ENCODE measurements around the gene LRTM1. TPM values are rescaled to one million over a fixed set of nuclear protein-coding genes. Genes with fewer than 3 reads are reported as not detected.

LRTM1 gene
- total RNA-seq, 2 donors from 2014 or later, result not detected

- no peak for TF ChIP-seq CTCF (IDR thresholded peaks at IDR 0.05)
- TF ChIP-seq POLR2A (IDR thresholded peaks at IDR 0.05), result no peak
- Histone ChIP-seq H3K4me1 (no peaks in the 10 kb centered on the region), H3K9me3 (no peaks in the 10 kb centered on the region), H3K4me3 (no peak overlapping the region), H3K27me3 (no peaks in the 10 kb centered on the region), H3K27ac (no peak overlapping the region), H3K36me3 (replicated peaks in 1 of 2; ENCODE audit: insufficient read depth in 1 of 2, low read depth in 2 of 2) (no peaks in the 10 kb centered on the region)
- intact Hi-C loops (cut with DNase I), result no loop called here
- DNase-seq (peak in 1 of 4 donors; percentile 13), ATAC-seq (no peak)
- 54 to 55% methylated on average over 4 of the region's 4 CpGs for WGBS, 2 donors
Measured at GRCh38 chr3:54871867-54872266, 56.0 kb downstream of the LRTM1 start.

- intact Hi-C loops (cut with DNase I), result no loop called here
- Histone ChIP-seq H3K36me3 (replicated peaks in 1 of 2; ENCODE audit: insufficient read depth in 1 of 2, low read depth in 2 of 2) (no peaks in the 10 kb centered on the region), H3K4me3 (no peak overlapping the region), H3K4me1 (no peaks in the 10 kb centered on the region), H3K27me3 (no peaks in the 10 kb centered on the region), H3K27ac (no peak overlapping the region), H3K9me3 (no peaks in the 10 kb centered on the region)
- 34 to 35% methylated on average over 7 of the region's 7 CpGs for WGBS, 2 donors
- DNase-seq, result peak in 2 of 4 donors; percentile 25 to 30
- peak in 6 of 7 experiments; percentile 11 to 50 (median 48) for TF ChIP-seq CTCF (IDR thresholded peaks at IDR 0.05)
- no peak for TF ChIP-seq POLR2A (IDR thresholded peaks at IDR 0.05)
- ATAC-seq, result no peak
Measured at GRCh38 chr3:54870423-54870822, 57.4 kb downstream of the LRTM1 start.

Data from body of pancreas (tissue), 4 donors.